Gastroesophageal sphincter (tissue), 4 donors: ENCODE results near the gene LORICRIN. TPM values are rescaled to one million over a fixed set of nuclear protein-coding genes. Genes with fewer than 3 reads are reported as not detected.

ENCODE experiments used
- total RNA-seq, 4 donors: library from RNA; depleted of rRNA; stranded (reverse); fragments of >200 nt; gene quantifications; one replicate each; pipeline ENCODE4 v1.1.0, GENCODE V29; 2016

Gene LORICRIN
- total RNA-seq, 4 donors from 2014 or later = not detected

Other genes starting within 250 kb of the LORICRIN start
- 10 to 100 TPM in 2 of 4 donors, not detected in 2; 15.1 to 30.0 TPM for gene SPRR1B, start 228.5 kb upstream of the LORICRIN start, total RNA-seq
- 10 to 100 TPM in 2 of 4 donors, 1 to 10 TPM in 1, not detected in 1; 1.2 to 22.4 (median 10.6) TPM for gene SPRR2D, start 218.6 kb upstream of the LORICRIN start, total RNA-seq
- gene SPRR2A, start 202.2 kb upstream of the LORICRIN start, total RNA-seq = 10 to 100 TPM in 2 of 4 donors, under 1 TPM in 1, not detected in 1; 0.67 to 59.3 (median 22.1) TPM
- gene SPRR2B, start 188.1 kb upstream of the LORICRIN start, total RNA-seq = not detected
- gene SPRR2E, start 165.2 kb upstream of the LORICRIN start, total RNA-seq = 10 to 100 TPM in 2 of 4 donors, 1 to 10 TPM in 1, not detected in 1; 2.1 to 20.8 (median 13.5) TPM
- 10 to 100 TPM in 1 of 4 donors, 1 to 10 TPM in 1, not detected in 2; 7.7 to 12.0 TPM for gene SPRR2F, start 146.2 kb upstream of the LORICRIN start, total RNA-seq
- not detected for gene SPRR2G, start 108.8 kb upstream of the LORICRIN start, total RNA-seq
- gene LELP1, start 56.3 kb upstream of the LORICRIN start, total RNA-seq = not detected
- gene PRR9, start 42.1 kb upstream of the LORICRIN start, total RNA-seq = not detected
- gene PGLYRP3, start 53.3 kb downstream of the LORICRIN start, total RNA-seq = under 1 TPM in 1 of 4 donors, not detected in 3; 0.45 TPM
- not detected for gene PGLYRP4, start 89.2 kb downstream of the LORICRIN start, total RNA-seq
- 1,000 to 10,000 TPM in 1 of 4 donors, 100 to 1,000 TPM in 2, 10 to 100 TPM in 1; 65.3 to 2,906 (median 485) TPM for gene S100A9, start 98.2 kb downstream of the LORICRIN start, total RNA-seq
- 10 to 100 TPM in 2 of 4 donors, 1 to 10 TPM in 1, not detected in 1; 1.4 to 21.1 (median 12.6) TPM for gene S100A12, start 115.9 kb downstream of the LORICRIN start, total RNA-seq
- gene S100A8, start 131.4 kb downstream of the LORICRIN start, total RNA-seq = 100 to 1,000 TPM in 2 of 4 donors, 10 to 100 TPM in 2; 13.1 to 745 (median 110) TPM
- under 1 TPM in 2 of 4 donors, not detected in 2; 0.16 to 0.79 TPM for gene S100A7A, start 156.8 kb downstream of the LORICRIN start, total RNA-seq
- gene S100A7, start 201.0 kb downstream of the LORICRIN start, total RNA-seq = 100 to 1,000 TPM in 1 of 4 donors, 10 to 100 TPM in 1, not detected in 2; 33.0 to 253 TPM